SK-N-MC (cell line): Measurements from ENCODE around the gene SLC25A13.

Experiments
- EZH2 ChIP-seq: fragments of 200-600 bp; sonication (generic); IDR thresholded peaks from one replicate; pipeline ENCODE4 v1.6.1; 2017; ENCODE audit warnings: antibody characterized with exemption
- POLR2AphosphoS5 ChIP-seq: IDR thresholded peaks from 2 replicates; pipeline ENCODE4 v1.6.1; 2012; ENCODE audit warnings: mild to moderate bottlenecking, low read depth, low read length, borderline replicate concordance

- TF ChIP-seq POLR2AphosphoS5 (no peak), EZH2 (no peak)
Observed at GRCh38 chr7:96116173-96116572, 205.7 kb downstream of the SLC25A13 start.
